ENCODE data around the gene GAS1.

DNA sequence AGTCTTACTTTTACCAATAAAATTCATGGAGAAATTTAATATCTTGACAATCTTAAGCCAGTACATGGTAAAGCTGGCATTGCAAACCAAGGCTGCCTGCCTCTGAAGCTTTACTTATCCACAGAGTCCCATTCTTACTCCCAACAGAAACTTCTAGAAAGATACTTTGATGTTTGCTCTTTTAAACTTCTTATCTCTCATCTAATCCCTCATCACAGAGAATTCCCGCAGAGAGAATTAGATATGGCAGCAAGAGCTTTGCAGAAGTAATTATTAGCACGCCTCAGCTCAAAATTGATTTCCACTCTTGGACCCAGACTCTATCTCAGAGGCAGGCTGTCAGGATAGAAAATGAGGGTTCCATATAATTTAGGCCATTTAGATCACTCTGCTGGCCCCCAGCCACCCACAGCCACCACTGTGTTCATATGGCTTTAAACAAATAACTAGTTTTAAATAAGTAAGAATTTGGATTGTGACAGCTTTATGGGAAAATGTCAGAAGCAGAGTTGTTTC lies 37.9 kb upstream of the GAS1 start:
- TF ChIP-seq POLR2A (IDR thresholded peaks at IDR 0.05; ENCODE audit: low read length) (no peak), GATA1 (IDR thresholded peaks at IDR 0.05; ENCODE audit: low read depth, low read length) (no peak)

All from erythroblast (primary cell).